Bronchial epithelial cell (primary cell): Measurements from ENCODE around the gene ZNF70. TPM values are rescaled to one million over a fixed set of nuclear protein-coding genes. Genes with fewer than 3 reads are reported as not detected.
A peak's percentile ranks its signal among the peaks of the same experiment; 100 is the strongest.

Experiments used
- DNase-seq: peaks from one replicate; pipeline ENCODE4 v3.0.0-alpha.2; 2010; ENCODE audit warnings: low read depth
- FAIRE-seq: peaks from 2 replicates; lab custom pipeline; 2011; peaks lifted over from hg19 to GRCh38; lab: Jason Lieb, UNC
- H3K27me3 ChIP-seq: 2 replicates; pipeline ENCODE4 v1.5.1; 2011; ENCODE audit warnings: low read length; ENCODE audit not compliant: control insufficient read depth, insufficient read depth
- H3K36me3 ChIP-seq: 2 replicates; pipeline ENCODE4 v1.5.1; 2011; ENCODE audit warnings: low read length; ENCODE audit not compliant: control insufficient read depth, insufficient read depth
- H3K4me3 ChIP-seq: 2 replicates; pipeline ENCODE4 v1.5.1; 2011; ENCODE audit warnings: mild to moderate bottlenecking, low read depth, low read length, control low read depth
- CTCF ChIP-seq: IDR thresholded peaks from 2 replicates; pipeline ENCODE4 v1.5.1; 2011; ENCODE audit warnings: mild to moderate bottlenecking, moderate library complexity, low read length, control low read depth, inconsistent platforms; ENCODE audit not compliant: insufficient read depth, severe bottlenecking
- total RNA-seq: library from RNA; depleted of rRNA; stranded (reverse); fragments of >200 nt; gene quantifications from 2 replicates; pipeline ENCODE4 v1.2.1, GENCODE V29; 2014

ZNF70 gene
- total RNA-seq, 1 donor from 2014 or later: 1.3 TPM

GRCh38 chr22:23750367-23750713 is 572 bp downstream of the ZNF70 start:
- H3K36me3 ChIP-seq: no peaks in the 10 kb centered on the region
- no peak for DNase-seq
- FAIRE-seq: no peak
- TF ChIP-seq CTCF: no peak
- H3K27me3 ChIP-seq: no peaks in the 10 kb centered on the region
- H3K4me3 ChIP-seq: peak overlapping the region; percentile 70

- Histone ChIP-seq H3K27me3 (no peaks in the 10 kb centered on the region), H3K4me3 (peak overlapping the region; percentile 2), H3K36me3 (no peaks in the 10 kb centered on the region)
- no peak for DNase-seq
- no peak for FAIRE-seq
- TF ChIP-seq CTCF: no peak
Observed at GRCh38 chr22:23749841-23750301, 1.0 kb downstream of the ZNF70 start.

- no peak for FAIRE-seq
- Histone ChIP-seq H3K36me3 (peaks cover 4% of the 10 kb centered on the region), H3K4me3 (no peak overlapping the region), H3K27me3 (no peaks in the 10 kb centered on the region)
- TF ChIP-seq CTCF: no peak
- no peak for DNase-seq
Observed at GRCh38 chr22:23745791-23746190, 5.1 kb downstream of the ZNF70 start.

- Histone ChIP-seq H3K27me3 (no peaks in the 10 kb centered on the region), H3K36me3 (peaks cover 4% of the 10 kb centered on the region), H3K4me3 (no peak overlapping the region)
- no peak for DNase-seq
- no peak for TF ChIP-seq CTCF
- no peak for FAIRE-seq
Observed at GRCh38 chr22:23744485-23744884, 6.4 kb downstream of the ZNF70 start.

GRCh38 chr22:23744001-23744400 is 6.9 kb downstream of the ZNF70 start:
- peaks cover 4% of the 10 kb centered on the region for H3K36me3 ChIP-seq
- no peaks in the 10 kb centered on the region for H3K27me3 ChIP-seq
- no peak for DNase-seq
- TF ChIP-seq CTCF: no peak
- peak; percentile 13 for FAIRE-seq
- H3K4me3 ChIP-seq: no peak overlapping the region

GRCh38 chr22:23743303-23743705 is 7.6 kb downstream of the ZNF70 start:
- Histone ChIP-seq H3K36me3 (peaks cover 4% of the 10 kb centered on the region), H3K27me3 (no peaks in the 10 kb centered on the region), H3K4me3 (no peak overlapping the region)
- TF ChIP-seq CTCF: no peak
- DNase-seq: no peak
- no peak for FAIRE-seq
